IPS DF 19.7 (cell line): ENCODE results near the gene LOXL1.

Source experiments
- DNase-seq: peaks from one replicate; pipeline ENCODE4 v3.0.0-alpha.2; 2013; ENCODE audit warnings: low read depth, low spot score

The LOXL1 gene

DNA sequence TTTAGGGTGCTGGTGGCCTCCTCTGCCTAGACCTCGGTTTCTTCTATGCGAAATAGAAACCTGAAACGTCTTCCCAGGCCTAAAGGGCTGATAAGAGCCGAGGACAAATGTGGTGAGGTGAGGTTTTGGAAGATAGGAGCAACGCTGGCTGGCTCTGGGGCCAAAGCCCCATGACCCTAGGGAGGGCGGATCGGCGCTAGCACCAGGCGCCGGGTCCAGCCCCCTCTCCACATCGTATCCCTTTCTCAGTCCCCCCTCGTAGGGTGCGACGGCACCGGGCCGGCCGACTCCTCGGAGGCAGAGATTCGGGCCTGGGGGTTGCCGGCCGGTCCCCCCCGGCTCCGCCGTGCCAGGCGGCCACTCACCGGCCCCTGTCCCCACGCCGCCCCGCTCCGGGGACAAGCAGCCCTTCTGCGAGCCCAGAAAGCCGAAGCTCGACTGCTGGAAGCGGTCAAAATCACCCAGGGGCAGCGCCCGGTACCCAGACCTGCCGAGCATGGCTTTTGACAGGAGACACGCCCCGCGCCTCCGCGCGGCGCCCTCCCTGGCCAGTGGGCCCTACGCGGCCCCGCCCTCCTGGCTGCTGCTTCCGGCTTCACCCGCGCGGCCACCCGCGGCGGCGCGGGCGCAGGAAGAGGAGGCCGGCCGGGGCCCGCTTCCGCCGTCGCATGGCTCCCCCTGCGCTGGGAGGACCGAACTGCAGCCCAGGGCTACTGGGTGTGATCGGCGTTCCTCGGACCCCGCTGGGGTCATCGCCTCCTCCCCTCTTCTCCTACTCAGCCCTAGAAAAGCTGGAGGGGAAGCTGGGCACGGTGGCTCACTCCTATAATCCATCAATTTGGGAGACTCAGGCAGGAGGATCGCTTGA lies 65.7 kb downstream of the LOXL1 start, which contains the start of gene STOML1:
TSS of gene STOML1 (minus strand) at position 570 of the 868 bp plus-strand sequence. CDS start at position 498, 72 bp downstream.
- DNase-seq, result peak; percentile 67

DNA sequence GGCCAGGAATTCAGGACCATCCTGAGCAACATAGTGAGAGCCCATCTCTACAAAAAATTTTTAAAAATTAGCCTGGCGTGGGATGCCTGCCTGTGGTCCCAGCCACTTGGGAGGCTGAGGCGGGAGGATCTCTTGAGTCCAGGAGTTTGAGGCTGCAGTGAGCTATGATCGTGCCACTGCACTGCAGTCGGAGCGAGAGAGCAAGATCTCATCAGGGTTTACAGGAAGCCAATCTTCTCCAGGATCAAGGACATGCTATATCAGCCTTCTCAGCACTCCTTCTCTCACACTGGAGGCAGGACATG lies 66.3 kb downstream of the LOXL1 start:
- no peak for DNase-seq

DNA sequence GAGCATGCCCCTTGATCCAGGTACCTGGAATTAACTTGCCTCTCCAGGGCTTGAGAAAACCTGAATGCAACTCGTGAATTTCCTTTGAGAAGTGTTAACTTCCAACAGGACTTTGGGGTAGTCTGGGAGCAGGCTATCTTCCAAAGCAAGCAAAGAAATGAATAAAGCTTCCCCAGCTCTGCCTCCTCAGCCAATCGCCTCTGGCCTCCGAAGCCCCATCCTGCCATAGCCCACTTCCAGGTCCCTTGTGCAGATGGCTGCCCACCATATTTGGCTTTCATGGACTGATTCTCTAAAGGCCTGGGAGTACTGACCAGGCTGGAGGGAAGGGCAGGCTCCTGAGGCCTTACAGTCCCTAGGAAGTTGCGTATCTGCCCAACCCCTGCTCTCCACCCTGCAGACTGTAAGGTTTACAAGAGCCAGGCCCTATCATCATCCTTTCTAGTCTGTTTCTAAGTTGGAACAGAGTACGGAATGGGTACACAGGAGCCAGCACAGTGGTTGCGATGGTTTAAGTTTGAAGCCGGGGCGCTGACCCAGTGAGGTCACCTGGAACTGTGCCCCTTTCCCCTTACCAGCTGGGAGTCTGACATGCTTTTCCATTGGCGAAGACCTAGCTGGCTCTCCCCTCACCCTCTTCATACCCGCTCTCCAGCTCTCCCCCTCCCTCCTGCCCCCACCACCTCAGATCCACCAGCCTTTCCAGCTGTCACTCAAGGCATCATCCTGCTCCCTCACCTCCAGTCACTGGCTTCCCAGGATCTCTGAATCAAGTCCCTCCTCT lies 67.1 kb downstream of the LOXL1 start:
- no peak for DNase-seq

DNA sequence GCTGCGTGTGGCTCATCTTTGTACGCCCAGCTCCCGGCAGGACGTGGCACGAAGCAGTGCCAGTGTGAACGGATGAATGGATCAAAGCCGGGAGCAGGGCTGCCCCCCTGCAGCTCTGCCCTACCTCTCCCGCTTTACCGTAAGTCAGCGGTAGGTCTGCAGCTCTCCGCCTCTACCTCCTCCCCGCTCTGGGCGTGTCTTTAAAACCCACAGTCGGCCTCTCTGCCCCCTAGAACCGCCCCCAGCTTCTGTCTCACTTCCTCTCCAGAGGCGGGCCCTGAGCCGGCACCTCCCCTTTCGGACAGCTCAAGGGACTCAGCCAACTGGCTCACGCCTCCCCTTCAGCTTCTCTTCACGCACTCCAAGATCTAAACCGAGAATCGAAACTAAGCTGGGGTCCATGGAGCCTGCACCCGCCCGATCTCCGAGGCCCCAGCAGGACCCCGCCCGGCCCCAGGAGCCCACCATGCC lies 68.2 kb downstream of the LOXL1 start, which contains the start of gene PML:
TSS of gene PML (plus strand) at position 304 of the 471 bp plus-strand sequence. CDS start at position 401, 97 bp downstream.
- DNase-seq, result peak; percentile 83

DNA sequence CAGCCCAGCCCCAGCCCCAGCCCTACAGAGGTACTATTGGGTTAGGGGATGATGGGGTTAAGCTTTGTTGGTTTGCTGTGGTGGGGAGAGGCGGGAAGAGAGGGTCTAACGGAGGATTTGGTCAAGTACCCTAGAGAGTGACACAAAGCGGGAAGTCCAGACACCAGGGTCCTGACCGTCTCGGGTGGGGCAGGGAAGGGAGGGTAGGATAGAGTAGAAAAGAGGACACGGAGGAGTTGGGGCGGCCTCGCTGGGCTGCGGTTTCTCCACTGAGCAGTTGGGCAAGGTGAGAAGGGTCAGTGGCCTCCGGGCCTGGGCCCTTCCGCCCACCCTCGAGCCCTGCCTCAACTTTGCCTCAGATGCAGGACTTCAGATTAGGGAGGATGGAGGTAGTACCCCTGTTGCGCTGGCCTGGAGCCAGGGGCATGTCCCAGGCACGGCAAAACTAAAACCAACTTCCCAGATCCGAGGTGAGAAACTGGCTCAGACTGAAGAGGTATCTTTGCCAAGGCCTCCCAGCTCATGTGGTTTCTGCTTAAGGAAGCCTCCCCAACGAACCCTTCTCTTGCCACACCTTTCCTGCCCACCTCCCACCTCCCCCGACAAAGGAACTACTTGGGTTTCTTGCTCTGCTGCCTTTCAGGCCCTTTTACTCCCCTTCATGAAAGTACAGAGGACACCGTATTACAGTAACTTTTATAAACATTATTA lies 68.8 kb downstream of the LOXL1 start:
- no peak for DNase-seq

DNA sequence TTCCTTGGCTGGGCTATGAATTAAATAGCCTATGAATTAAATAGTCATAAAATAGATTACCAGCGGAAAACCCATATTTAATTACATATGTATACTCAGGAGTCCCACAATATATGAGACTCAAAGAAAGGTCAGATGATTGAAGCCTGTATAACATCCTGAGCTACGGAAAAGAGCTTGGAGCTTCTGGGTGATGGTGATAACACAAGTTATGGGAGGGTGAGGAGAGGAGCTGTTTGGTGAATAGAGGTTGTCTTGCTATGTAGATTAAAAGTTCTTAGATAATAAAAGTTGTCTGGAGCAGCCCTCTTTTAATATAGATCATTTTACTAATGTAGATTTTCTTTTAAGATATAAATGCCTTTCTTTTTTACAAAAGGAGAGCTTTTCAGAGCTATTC lies 70.0 kb downstream of the LOXL1 start:
- DNase-seq, result no peak

DNA sequence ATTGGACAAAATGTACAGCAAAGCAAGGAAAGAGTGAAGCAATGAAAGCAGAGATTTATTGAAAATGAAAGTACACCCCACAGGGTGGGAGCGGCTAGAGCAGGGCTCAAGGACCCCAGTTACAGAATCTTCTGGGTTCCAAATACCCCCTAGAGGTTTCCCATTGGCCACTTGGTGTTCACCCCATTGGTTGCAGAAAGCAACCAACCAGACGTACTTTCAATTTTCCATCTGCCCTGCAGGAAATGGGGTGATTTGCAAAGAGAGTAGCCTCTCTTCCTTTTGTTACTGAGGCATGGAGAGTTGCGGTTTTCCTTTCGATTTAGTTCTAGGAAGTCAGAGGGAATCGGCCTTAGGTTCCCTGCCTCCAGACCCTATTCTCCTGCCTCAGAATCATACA lies 70.7 kb downstream of the LOXL1 start:
- no peak for DNase-seq

DNA sequence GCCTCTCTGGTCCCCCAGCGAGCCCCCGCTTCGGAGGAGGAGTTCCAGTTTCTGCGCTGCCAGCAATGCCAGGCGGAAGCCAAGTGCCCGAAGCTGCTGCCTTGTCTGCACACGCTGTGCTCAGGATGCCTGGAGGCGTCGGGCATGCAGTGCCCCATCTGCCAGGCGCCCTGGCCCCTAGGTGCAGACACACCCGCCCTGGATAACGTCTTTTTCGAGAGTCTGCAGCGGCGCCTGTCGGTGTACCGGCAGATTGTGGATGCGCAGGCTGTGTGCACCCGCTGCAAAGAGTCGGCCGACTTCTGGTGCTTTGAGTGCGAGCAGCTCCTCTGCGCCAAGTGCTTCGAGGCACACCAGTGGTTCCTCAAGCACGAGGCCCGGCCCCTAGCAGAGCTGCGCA lies 71.7 kb downstream of the LOXL1 start:
- DNase-seq, result no peak
